MM.1S (cell line): ENCODE data around the gene LMOD3.

ENCODE experiments used
- EZH2 ChIP-seq: fragments of 300-600 bp; sonication (generic); optimal IDR thresholded peaks from 2 replicates; pipeline ENCODE3; 2017; ENCODE audit warnings: low read depth, mild to moderate bottlenecking, antibody characterized with exemption, low read length, mixed read lengths
- EZH2phosphoT487 ChIP-seq: fragments of 300-600 bp; sonication (generic); IDR thresholded peaks from 2 replicates; pipeline ENCODE4 v1.6.1; 2018; ENCODE audit warnings: antibody characterized with exemption, low read length
- TF ChIP-seq, protein P1 (sequence below): fragments of 300-600 bp; sonication (generic); IDR thresholded peaks from 2 replicates; pipeline ENCODE4 v1.5.1; 2016; ENCODE audit warnings: antibody characterized with exemption, low read length, mixed read lengths

DNA sequence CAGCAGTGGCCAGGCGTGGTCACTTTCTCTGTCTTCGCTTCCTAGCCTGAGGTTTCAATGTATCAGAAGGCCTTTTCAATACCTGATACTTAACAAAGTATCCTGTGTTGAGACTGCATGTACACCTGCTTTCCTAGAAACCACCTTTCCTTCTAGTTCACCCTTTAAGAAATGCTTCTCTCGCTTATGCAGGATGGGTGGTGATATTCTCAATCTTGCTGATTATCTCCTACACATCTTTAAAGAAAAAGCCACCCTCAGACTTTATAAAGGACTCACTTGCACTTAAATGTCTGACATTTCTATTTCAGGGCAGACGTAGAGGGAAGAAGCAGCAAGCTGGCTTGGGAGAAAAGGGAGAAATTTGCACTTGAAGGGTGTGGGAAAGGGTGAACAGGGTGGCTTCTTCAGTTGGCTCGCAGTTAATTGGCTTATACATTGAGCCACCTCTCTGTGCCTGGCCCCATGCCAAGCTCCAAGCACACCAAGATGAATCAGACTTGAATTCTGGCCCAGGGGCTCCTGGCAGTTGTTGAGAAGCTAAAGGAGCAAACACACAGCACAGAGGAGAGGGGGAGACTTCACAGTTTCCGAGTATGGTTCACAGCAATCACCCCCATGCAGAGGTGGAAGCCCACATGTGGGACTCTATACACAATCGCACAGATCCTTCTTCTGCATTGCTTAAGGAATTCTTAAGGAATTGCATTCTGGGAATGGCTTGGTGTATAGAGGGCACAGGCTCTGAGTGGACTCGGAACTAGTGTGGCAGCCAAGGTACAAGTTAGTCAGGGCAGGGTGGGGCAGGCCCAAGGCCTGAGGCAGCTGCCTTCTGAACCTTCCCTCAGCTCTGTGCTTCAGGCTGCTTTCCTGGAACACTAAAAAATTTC is 36.3 kb downstream of the LMOD3 start:
- TF ChIP-seq, protein P1, sequence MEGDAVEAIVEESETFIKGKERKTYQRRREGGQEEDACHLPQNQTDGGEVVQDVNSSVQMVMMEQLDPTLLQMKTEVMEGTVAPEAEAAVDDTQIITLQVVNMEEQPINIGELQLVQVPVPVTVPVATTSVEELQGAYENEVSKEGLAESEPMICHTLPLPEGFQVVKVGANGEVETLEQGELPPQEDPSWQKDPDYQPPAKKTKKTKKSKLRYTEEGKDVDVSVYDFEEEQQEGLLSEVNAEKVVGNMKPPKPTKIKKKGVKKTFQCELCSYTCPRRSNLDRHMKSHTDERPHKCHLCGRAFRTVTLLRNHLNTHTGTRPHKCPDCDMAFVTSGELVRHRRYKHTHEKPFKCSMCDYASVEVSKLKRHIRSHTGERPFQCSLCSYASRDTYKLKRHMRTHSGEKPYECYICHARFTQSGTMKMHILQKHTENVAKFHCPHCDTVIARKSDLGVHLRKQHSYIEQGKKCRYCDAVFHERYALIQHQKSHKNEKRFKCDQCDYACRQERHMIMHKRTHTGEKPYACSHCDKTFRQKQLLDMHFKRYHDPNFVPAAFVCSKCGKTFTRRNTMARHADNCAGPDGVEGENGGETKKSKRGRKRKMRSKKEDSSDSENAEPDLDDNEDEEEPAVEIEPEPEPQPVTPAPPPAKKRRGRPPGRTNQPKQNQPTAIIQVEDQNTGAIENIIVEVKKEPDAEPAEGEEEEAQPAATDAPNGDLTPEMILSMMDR = no peak
- TF ChIP-seq EZH2 = no peak
- TF ChIP-seq EZH2phosphoT487 = no peak
